SJCRH30 (cell line): ENCODE data around the gene XPO5. TPM values are rescaled to one million over a fixed set of nuclear protein-coding genes. Genes with fewer than 3 reads are reported as not detected.
"Not testable (repeated sequence)": the region's sequence is repeated elsewhere in the genome, so short reads cannot be mapped to it uniquely, and the experiment has no call there.

Experiments used
- DNase-seq, 2 experiments: peaks; one replicate each; pipeline ENCODE4 v3.0.0-alpha.2; 2015 to 2020
- H3K27ac ChIP-seq: fragments of 250-450 bp; sonication (Bioruptor Pico); 2 replicates; pipeline ENCODE4 v1.5.1; 2020; ENCODE audit warnings: mild to moderate bottlenecking, moderate library complexity
- H3K27me3 ChIP-seq: fragments of 250-450 bp; sonication (Bioruptor Pico); 2 replicates; pipeline ENCODE4 v1.5.1; 2020; ENCODE audit warnings: mild to moderate bottlenecking, moderate library complexity
- H3K36me3 ChIP-seq: fragments of 250-450 bp; sonication (Bioruptor Pico); 2 replicates; pipeline ENCODE4 v1.5.1; 2020; ENCODE audit warnings: mild to moderate bottlenecking, moderate library complexity
- H3K4me1 ChIP-seq: fragments of 250-450 bp; sonication (Bioruptor Pico); 2 replicates; pipeline ENCODE4 v1.5.1; 2020; ENCODE audit warnings: mild to moderate bottlenecking, moderate library complexity
- H3K4me3 ChIP-seq: fragments of 250-450 bp; sonication (Bioruptor Pico); 2 replicates; pipeline ENCODE4 v1.5.1; 2020; ENCODE audit warnings: mild to moderate bottlenecking, moderate library complexity
- H3K9me3 ChIP-seq: fragments of 250-450 bp; sonication (Bioruptor Pico); replicated peaks from 2 replicates; pipeline ENCODE4 v1.5.1; 2020; ENCODE audit warnings: mild to moderate bottlenecking, moderate library complexity
- total RNA-seq: library from RNA; depleted of rRNA; stranded (reverse); fragments of >200 nt; shearing (Covaris generic); gene quantifications from 2 replicates; pipeline ENCODE4 v1.2.3, GENCODE V29; 2014

XPO5 gene
- total RNA-seq, 1 experiment from 2014 or later = 88.6 TPM

- DNase-seq, H3K4me1 ChIP-seq, H3K27ac ChIP-seq, H3K4me3 ChIP-seq, H3K9me3 ChIP-seq, H3K27me3 ChIP-seq: not testable (repeated sequence)
- peaks cover 80% of the 10 kb centered on the region for H3K36me3 ChIP-seq
These were observed 18.2 kb downstream of the XPO5 start for GRCh38 chr6:43557620-43558019.

- DNase-seq = no peak
- H3K27ac ChIP-seq = no peak overlapping the region
- H3K9me3 ChIP-seq = no peaks in the 10 kb centered on the region
- no peaks in the 10 kb centered on the region for H3K27me3 ChIP-seq
- H3K4me1 ChIP-seq = no peaks in the 10 kb centered on the region
- H3K4me3 ChIP-seq = no peak overlapping the region
- H3K36me3 ChIP-seq = peaks cover 88% of the 10 kb centered on the region
These were observed 28.6 kb downstream of the XPO5 start for GRCh38 chr6:43547222-43547621.

DNA sequence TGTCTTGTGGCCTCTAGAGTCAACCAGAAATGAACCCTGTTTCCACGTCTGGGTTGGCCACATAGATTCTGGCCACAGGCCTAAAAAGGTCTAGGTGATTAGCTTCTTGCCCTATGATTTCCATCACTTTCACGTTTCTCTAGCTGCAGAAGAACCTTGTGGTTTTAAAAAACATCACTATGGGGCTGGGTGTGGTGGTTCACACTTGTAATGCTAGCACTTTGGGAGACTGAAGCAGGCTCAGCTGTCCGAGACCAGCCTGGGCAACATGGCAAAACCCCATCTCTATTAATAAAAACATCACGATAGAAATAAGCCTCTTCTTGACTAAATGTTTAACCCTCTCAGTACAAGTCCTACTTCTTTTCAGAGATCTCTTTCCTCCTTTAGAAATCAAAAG lies 31.4 kb downstream of the XPO5 start:
- DNase-seq = no peak
- peaks cover 86% of the 10 kb centered on the region for H3K36me3 ChIP-seq
- H3K27me3 ChIP-seq = no peaks in the 10 kb centered on the region
- no peaks in the 10 kb centered on the region for H3K4me1 ChIP-seq
- H3K4me3 ChIP-seq = no peak overlapping the region
- no peak overlapping the region for H3K27ac ChIP-seq
- H3K9me3 ChIP-seq = no peaks in the 10 kb centered on the region

DNA sequence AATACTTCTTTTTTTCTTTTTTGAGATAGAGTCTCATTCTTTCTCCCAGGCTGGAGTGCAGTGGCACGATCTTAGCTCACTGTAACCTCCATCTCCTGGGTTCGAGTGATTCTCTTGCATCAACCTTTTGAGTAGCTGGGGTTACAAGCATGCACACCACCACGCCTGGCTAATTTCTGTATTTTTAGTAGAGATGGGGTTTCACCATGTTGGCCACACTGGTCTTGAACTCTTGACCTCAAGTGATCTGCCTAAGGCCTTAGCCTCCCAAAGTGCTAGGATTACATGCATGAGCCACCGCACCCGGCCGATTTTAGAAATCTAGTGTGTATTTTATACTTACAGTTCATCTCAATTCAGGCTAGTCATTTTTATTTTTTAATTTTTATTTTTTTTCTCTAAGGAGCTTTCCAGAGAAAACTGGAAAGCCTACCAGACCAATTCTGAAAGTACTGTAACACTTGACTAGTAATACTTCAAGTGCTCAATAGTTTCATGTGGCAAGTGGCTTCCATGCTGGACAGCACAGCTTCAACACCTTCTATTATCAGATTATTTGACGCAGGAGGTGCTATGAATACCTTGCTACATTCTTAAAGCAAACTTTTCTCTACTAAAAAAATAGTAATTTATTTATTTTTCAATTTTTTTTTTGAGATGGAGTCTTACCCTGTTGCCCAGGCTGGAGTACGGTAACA lies 33.9 kb downstream of the XPO5 start:
- H3K4me3 ChIP-seq = no peak overlapping the region
- H3K27me3 ChIP-seq = no peaks in the 10 kb centered on the region
- H3K4me1 ChIP-seq = no peaks in the 10 kb centered on the region
- H3K27ac ChIP-seq = no peak overlapping the region
- peaks cover 68% of the 10 kb centered on the region for H3K36me3 ChIP-seq
- no peak for DNase-seq
- H3K9me3 ChIP-seq = no peaks in the 10 kb centered on the region

DNA sequence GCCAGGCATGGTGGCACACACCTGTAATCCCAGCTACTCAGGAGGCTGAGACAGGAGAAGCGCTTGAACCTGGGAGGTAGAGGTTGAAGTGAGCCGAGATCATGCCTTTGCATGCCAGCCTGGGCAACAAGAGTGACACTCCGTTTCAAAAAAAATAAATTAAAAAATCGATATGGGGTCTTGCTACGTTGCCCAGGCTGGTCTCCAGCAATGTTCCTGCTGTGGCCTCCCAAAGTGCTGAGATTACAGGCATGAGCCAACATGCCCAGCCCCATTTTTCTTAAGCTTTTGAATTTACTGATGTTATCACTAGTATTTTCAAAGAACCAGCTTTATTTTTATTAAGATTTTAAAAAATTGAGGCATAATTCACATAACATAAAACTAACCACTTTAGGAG lies 35.3 kb downstream of the XPO5 start:
- H3K27ac ChIP-seq = no peak overlapping the region
- H3K36me3 ChIP-seq = peaks cover 55% of the 10 kb centered on the region
- no peaks in the 10 kb centered on the region for H3K27me3 ChIP-seq
- no peak overlapping the region for H3K4me3 ChIP-seq
- DNase-seq = no peak
- H3K4me1 ChIP-seq = no peaks in the 10 kb centered on the region
- H3K9me3 ChIP-seq = no peaks in the 10 kb centered on the region

DNA sequence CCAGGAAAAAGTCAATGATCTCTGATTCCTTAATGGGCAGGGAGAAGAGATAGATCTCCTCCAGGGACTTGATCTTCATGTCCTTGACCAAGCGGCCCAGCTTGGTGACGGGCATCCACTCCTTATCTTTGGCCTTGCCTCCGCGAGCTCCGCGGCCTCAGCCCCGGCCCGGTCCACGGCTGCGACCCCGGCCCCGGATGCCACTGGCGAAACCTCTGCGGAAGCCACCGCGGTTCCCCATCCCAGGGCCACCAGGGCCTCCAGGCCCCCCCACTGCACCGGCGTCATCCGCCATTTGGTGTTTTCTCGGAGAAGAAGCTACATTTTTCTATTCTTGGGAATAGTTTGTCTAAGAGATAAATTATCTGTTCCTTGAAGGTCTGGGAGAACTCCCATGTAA lies 36.4 kb downstream of the XPO5 start:
- H3K27me3 ChIP-seq, H3K9me3 ChIP-seq, H3K27ac ChIP-seq, H3K4me3 ChIP-seq, H3K4me1 ChIP-seq, DNase-seq: not testable (repeated sequence)
- peaks cover 51% of the 10 kb centered on the region for H3K36me3 ChIP-seq

- DNase-seq, H3K27me3 ChIP-seq, H3K4me1 ChIP-seq, H3K27ac ChIP-seq, H3K4me3 ChIP-seq, H3K9me3 ChIP-seq: not testable (repeated sequence)
- H3K36me3 ChIP-seq = peaks cover 49% of the 10 kb centered on the region
These were observed 36.9 kb downstream of the XPO5 start for GRCh38 chr6:43538986-43539385.

DNA sequence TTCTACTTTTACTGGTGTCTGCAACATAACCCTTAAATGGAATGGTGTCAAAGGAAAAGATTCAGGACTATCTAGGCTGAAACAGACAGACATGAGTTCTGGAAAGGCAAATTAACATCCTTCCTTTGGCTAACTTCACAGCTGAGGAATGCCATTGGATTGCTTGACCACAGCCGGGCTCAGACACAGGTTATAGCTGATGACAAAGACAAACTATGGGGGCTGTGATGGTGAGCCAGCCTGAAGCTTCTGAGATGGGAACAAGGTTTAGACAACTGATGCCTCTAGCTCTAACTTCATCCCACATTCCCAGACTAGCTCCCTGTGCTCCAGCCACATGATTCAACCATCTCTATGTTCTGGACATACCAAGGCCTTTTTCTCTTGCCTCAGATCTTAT lies 43.6 kb downstream of the XPO5 start:
- no peaks in the 10 kb centered on the region for H3K9me3 ChIP-seq
- H3K4me1 ChIP-seq = no peaks in the 10 kb centered on the region
- no peak overlapping the region for H3K4me3 ChIP-seq
- no peaks in the 10 kb centered on the region for H3K27me3 ChIP-seq
- no peak for DNase-seq
- H3K27ac ChIP-seq = no peak overlapping the region
- peaks cover 33% of the 10 kb centered on the region for H3K36me3 ChIP-seq

GRCh38 chr6:43524483-43524961 lies 51.3 kb downstream of the XPO5 start:
- DNase-seq = no peak
- H3K4me1 ChIP-seq = no peaks in the 10 kb centered on the region
- H3K9me3 ChIP-seq = no peaks in the 10 kb centered on the region
- H3K36me3 ChIP-seq = peaks cover 78% of the 10 kb centered on the region
- H3K27ac ChIP-seq = no peak overlapping the region
- no peak overlapping the region for H3K4me3 ChIP-seq
- H3K27me3 ChIP-seq = no peaks in the 10 kb centered on the region

GRCh38 chr6:43523284-43523683 lies 52.6 kb downstream of the XPO5 start:
- Histone ChIP-seq H3K36me3 (peaks cover 83% of the 10 kb centered on the region), H3K4me3 (no peak overlapping the region), H3K9me3 (no peaks in the 10 kb centered on the region), H3K27me3 (no peaks in the 10 kb centered on the region), H3K27ac (no peak overlapping the region), H3K4me1 (no peaks in the 10 kb centered on the region; the same call in 1 of the 2 replicates)
- no peak for DNase-seq

DNA sequence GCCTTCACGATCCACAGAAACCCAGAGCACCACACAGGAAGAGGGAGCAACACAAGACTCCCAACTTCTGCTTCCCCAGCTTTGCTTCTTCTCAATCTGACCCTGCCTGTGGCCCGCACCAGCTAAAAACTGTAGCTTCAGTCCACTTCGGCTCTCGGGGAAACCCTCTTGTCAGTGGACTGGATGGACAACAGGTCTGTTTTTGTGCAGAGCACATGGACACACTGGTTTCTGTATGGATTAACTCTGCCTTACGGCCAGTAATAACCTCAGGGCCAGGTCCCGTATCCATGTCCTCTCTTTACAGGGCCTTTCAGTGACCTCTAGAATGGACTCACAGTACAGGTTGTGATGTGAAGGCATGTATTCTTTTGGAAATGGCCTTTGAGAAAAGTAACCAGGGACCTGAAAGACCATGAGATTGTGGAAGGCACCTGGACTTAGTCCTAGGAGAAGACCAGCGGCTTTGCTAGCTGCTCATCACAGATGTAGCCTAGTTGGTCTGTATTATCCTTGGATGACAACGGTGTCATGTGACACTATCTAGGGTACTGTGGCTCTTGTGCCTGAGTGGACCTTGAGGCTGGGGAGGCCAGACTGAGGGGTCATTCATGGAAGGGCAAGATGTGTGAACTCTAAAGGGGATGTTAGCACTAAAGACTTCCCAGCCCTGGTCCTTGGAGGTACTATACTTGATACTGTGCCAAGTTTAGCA lies 53.1 kb downstream of the XPO5 start:
- Histone ChIP-seq H3K36me3 (peaks cover 79% of the 10 kb centered on the region), H3K27me3 (no peaks in the 10 kb centered on the region), H3K4me3 (no peak overlapping the region), H3K9me3 (no peaks in the 10 kb centered on the region), H3K4me1 (no peaks in the 10 kb centered on the region; the same call in 1 of the 2 replicates), H3K27ac (no peak overlapping the region)
- DNase-seq = no peak

DNA sequence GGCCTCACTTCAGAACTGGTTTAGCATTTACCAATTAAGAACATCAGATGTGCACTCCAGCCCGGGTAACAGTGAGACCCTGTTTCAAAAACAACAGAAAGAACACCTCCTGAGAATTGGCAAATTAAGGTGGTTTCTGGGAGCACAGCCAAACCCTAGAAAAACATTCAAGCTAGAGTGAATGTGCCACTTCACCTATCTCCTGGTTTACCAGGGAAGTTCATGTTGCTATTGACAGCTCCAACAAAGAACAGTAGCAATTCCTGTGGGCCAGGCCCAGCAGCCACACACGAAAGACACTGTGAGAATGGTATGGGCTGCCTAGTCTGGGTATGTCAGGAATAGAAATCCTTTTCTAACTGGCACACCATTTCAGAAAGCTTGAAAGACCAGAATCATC lies 54.0 kb downstream of the XPO5 start:
- no peak for DNase-seq
- Histone ChIP-seq H3K27ac (no peak overlapping the region), H3K4me1 (no peaks in the 10 kb centered on the region; the same call in 1 of the 2 replicates), H3K4me3 (no peak overlapping the region), H3K36me3 (peaks cover 71% of the 10 kb centered on the region), H3K27me3 (no peaks in the 10 kb centered on the region), H3K9me3 (no peaks in the 10 kb centered on the region)

DNA sequence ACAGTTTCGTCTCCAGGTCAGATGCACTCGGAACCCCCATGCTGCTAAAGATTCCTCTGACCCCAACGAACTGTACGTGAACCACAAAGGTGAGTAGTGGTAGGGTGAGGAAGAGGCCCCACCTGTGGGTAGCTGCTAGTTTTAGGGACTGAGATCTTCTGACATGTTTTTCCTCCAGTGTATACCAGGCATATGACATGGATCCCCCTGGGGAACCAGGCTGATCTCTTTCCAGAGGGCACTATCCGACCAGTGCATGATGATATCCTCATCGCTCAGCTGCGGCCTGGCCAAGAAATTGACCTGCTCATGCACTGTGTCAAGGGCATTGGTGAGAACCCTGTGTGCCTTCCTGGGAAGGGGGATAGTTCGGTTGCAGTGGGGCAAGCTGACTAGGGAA lies 55.7 kb downstream of the XPO5 start:
- Histone ChIP-seq H3K27ac (no peak overlapping the region), H3K9me3 (no peaks in the 10 kb centered on the region), H3K36me3 (peaks cover 59% of the 10 kb centered on the region), H3K4me1 (no peaks in the 10 kb centered on the region; the same call in 1 of the 2 replicates), H3K27me3 (no peaks in the 10 kb centered on the region), H3K4me3 (no peak overlapping the region)
- no peak for DNase-seq

GRCh38 chr6:43517505-43518357 lies 58.1 kb downstream of the XPO5 start:
- peaks cover 38% of the 10 kb centered on the region for H3K36me3 ChIP-seq
- peak overlapping the region; percentile 76 for H3K4me3 ChIP-seq
- H3K27ac ChIP-seq = peak overlapping the region; percentile 81
- H3K27me3 ChIP-seq = no peaks in the 10 kb centered on the region
- H3K9me3 ChIP-seq = no peaks in the 10 kb centered on the region
- H3K4me1 ChIP-seq = no peaks in the 10 kb centered on the region; the same call in 1 of the 2 replicates
- DNase-seq = no peak
